Measurements from ENCODE around the gene TRDMT1.

The TRDMT1 gene

DNA sequence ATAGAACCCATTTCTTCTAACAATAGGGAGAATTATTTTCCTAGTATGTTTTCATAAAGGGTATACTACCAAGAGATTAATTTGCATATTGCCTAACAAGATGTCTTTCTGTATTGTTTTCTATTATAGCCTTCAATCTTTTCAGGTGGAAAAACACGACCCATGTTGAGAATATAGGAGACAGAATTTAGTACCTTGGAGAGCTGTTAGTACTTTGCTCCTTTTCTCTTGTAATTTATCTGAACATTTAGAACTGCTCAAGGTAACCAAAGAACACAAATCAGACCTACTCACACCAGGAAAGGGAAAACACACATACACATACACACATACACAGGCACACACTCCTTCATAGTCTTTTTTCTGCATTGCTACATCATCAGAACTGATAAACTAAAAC lies 7.8 kb upstream of the TRDMT1 start:
- no peak for DNase-seq

DNA sequence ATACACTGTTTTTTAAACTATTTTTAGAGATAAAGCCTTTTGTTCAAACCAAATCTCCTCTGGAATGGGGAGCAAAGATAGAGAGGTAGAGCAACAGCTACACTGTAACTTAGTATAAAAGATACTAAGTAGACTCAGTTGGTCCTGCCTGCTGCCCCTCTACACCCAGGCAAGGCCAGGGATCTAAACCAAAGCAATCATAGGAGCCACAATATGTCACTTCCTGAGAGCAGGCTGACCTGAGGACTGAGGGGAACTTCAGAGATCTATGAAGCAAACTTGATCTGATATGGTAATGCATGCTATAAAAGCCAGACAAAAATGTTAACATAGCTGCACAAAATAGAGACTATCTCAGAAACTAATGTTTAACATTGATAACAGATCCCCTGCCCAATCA lies 7.0 kb upstream of the TRDMT1 start:
- no peak for DNase-seq

DNA sequence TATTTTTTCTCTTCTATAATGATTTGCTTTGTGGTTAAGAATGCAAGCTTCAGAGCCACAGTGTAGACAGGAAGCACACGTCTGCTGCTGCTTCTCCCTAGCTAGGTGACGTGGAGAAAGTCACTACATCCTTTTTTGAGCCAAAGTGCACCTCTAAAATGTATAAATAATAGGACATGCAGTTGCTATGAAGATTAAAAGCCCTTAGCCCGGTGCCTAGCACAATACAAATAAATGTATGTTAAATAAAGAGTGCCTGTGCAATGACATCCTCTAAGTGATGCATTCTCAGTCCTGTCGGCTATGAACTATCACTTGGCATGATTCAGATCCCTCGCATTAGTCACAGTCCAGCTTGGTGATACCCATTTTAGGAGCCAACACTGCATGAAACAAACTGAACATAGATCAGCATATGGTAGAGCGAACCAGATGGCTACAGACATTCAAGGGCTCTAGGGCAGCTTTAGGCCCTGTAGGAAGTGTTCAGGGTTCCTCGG lies 4.8 kb upstream of the TRDMT1 start:
- no peak for DNase-seq

DNA sequence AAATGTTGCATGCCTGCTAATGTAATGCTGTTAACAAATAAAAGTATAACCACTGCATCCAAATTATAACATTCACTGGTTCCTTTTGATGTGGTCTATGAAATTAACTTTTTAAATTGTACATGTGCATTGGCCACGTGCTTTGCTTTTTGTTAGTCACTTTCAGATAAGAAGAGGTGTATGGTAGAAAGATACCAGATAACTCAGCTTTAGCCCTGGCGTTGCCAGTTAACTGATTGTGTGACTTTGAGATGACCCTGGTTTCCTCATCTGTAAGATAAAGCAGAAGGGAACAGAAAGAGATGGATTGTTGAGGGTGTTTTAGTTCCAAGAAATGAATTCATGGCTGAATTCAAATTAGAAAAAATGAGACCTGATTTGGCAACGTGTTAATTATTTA lies 1.9 kb upstream of the TRDMT1 start:
- DNase-seq, result no peak

DNA sequence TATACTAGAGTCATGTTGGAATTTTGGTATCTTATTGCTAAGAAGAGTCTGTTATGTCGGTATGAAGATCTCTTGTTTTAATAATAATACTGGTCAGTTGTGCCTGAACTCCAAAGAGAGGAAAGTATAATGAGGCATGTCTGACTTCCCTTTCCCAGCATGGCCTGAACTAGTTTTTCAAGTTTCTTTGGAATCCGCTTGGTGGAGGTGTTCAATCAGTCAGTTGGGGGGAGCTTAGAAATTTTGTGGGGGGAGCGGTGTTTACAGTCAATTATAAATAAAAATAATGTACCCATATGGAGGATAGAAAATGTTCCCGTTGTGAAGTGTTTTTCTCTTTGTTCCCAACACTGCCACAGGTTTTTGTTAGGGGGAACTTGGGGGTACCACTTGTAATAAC lies 1.5 kb upstream of the TRDMT1 start:
- DNase-seq, result no peak

DNA sequence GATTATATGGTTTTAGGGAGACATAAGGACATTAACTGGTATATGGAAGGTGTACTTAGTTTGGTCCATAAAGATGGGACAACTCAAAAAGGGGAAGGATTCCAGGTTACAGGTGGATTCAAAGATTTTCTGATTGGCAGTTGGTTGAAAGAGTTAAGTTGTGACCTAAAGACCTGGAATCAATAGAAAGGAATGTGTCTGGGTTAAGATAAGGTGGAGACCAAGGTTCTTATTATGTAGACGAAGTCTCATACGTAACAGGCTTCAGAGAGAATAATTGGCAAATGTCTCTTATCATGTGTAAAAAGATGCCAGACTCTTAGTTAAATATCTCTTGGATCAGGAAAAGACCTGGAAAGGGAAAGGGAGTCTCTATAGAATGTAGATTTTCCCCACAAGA lies 1.0 kb upstream of the TRDMT1 start:
- no peak for DNase-seq

DNA sequence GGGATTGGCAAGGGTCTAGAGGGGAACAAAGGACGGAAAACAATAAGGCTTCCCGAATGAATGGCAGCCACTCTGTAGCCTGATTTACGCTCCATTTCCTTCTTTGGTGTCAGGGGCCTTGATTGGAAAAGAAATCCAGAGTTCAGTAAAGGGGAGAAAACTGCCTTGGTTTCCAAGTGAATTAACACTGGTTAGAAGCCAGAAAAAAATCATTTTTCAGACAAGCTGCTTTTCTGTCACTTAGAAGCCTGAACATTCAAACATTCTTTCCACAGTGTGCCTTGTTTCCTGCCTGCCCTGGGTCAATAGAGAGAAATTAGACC lies 283 bp upstream of the TRDMT1 start:
- DNase-seq, result no peak

DNA sequence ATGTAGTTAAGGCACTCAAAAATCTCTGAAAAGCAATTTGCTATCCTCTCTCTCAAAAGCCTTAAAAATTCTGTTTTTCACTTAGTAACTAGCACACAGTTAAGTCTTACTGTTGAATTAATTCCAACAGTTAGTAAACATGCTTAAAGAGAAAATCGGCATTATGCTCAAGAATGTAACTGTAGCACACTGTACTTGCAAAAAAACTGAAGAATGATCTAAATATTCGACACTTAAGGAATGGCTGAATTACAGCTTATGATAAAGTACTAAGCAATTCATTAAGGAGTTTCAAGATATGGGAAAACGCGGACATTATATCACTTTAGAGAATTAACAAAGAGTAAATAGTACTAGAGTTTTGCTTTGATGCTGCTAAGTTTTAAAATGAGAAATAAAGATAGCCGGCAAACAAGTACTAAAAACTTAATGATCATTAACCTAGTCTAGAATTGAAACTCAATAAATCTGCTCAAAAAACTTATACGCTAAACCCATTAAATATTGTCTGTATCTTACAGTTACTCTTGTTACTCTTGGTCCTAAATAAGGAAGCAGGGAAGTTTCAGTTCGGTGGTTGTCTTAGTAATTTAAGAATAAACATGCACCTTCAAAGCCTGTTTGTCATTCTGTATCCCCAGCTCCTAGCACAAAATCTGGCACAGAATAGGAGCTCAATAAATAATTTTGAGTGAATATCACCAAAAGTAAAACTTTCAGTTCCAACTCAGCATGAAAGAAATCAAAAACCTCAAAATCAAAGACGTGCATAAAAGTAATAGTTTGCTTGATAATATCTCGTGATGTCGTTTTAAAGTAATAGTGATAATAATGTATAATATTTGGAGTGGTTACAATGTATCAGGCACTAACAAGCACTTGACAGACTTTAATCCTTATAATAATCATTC lies 1.2 kb downstream of the TRDMT1 start:
- peak; percentile 28 for DNase-seq

DNA sequence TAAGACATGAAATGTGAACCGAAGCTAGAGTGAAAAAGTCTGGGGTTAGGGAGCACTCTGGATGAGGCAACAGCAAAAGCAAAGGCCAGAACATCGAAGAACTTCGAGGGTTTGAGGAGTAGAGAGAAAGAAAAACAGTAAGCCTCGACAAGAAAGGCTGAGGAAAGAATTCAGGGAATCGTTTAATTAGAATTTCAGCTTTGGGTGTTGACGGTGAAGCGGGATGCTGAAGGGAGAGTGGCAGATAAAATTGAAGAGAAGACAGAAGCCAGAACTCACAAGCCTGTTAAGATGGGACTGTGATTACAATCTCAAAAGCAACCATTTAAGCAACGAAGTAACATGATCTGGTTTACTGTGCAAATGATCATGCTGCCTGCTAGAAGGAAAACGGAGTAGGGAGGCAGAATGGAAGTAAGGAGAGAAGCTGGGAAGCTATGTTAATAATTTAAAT lies 2.1 kb downstream of the TRDMT1 start:
- no peak for DNase-seq

DNA sequence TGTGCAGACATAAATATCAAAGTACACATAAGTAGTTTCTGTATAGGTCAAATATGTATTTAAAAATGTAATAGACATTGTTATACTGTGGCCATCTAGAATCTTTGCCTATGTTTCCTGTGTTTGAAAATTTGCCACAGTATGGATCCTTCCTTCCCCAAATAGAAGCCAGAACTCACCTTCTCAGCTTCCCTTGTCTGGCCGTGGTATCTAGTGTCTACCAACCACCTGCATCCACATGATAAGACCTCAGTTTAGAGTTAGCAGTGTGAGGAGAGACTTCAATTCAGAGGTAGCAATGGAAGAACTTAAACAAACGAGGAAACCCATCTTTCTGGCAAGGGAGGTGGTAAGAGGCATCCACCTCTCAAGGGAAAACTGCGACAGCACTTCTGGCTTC lies 4.9 kb downstream of the TRDMT1 start:
- no peak for DNase-seq

DNA sequence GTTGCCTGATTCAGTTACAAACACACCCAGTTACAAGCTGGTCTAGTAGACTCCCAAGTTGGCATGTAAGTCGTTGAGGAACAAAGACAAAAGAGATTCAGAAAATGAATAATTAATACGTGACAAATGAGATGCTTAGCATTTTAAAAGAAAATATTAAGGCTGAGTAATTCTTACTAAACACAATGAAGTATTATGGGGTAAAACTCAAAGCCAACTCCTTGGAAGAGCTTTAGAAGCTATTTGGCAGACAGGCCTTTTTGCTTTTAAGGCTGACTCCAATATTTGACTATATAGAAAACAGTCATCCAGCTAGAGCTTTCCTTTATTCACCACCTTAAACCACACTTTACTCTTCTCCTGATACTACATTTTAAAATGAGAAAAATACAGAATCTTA lies 5.4 kb downstream of the TRDMT1 start:
- no peak for DNase-seq

DNA sequence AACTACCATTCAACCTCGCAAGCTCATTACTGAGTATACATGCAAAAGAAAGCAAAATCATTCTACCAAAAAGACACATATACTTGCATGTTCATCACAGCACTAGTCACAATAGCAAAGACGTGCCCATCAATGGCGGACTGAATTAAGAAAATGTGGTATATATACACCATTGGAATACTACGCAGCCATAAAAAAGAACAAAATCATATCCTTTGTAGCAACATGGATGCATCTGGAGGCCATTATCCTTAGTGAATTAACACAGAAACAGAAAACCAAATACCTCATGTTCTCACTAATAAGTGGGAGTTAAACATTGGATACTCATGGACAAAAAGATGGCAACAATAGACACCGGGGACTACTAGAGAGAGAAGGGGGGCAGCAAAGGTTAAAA lies 6.4 kb downstream of the TRDMT1 start:
- no peak for DNase-seq

DNA sequence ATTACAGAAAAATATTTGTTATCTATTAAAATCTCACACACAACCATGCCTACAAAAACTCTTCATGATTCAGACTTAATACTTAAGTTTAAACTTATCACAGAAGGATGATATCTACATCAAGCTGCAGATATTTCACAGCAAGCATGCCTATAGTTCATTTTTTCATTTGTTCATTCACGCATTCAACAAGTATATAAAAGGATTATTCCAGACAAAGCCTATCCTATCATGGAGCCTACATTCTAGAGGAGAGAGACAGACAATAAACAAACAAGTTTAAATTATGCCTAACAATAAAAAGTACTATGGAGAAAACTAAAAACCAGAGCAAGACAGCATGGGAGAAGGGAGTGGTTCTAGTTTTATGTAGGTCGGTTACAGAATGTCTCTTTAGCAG lies 10.9 kb downstream of the TRDMT1 start:
- no peak for DNase-seq

DNA sequence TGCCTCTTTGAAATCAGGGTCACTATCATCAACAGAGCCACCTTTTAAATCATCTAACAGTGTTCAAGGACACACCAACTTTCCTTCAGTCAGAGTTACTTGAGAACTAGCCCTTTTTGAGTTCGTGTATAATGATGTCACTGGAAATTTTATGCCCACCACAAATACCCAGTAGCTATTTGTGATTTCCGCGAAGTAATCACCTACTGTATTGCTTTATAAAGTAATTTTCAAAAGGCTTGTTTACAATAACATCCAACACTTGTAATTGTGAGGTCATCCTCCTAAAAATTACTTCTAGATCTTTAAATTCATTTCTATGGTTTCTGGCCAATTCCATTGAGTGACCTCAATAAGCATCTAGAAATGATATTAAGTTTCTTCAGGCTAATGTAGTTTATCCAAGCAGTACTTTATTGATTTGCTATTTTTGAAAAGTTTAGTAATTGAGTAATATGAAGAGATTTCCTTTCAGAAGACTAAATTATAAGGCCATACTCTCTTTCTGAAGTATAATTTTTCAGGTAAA lies 12.8 kb downstream of the TRDMT1 start:
- DNase-seq, result no peak

DNA sequence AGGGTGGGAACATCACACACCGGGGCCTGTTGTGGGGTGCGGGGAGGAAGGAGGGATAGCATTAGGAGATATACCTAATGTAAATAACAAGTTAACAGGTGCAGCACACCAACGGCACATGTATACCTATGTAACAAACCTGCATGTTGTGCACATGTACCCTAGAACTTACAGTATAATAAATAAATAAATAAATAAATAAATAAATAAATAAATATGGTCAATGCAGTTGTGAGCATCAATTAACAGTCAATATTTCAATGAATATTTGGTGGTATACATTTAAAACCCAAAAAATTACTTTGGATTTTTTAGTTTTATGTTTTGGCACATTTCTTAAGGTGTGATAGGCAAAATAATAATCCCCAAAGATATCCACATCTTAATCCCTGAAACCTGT lies 15.6 kb downstream of the TRDMT1 start:
- no peak for DNase-seq

DNA sequence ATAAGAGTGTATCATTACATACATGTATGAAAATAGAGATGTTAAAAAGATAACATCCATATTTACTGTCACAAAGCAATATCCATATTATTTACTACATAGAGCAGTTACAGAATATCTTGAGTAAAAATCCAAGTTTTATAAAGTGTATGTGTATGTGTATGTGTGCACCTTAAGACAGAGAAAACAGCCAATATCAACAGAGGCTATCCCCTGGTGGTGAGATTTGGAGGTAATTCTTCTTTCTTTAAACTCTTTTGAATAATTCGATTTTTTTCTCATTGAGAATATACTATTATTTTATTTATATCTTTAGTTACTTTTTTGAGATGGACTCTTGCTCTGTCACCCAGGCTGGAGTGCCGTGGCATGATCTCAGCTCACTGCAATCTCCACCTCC lies 18.4 kb downstream of the TRDMT1 start:
- DNase-seq, result no peak

DNA sequence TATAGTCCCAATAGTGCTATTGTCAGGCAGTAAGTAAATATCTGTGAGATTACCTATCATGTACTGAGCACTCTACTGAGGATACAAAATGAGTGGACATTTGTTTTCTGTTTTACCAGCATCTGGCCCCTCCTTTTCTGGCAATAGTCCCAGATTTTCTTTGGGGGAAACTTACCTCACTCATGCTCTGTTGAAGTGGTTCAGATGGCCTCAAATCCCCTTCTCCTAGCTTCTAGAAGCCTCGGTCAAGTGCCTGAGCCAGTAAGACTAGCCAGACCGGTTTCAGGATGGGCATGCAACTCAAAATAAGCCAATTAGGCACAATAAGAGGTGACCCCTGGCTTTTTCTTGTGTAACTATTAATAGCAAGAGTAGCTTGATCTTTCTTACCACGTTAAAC lies 19.7 kb downstream of the TRDMT1 start:
- peak; percentile 97 for DNase-seq

DNA sequence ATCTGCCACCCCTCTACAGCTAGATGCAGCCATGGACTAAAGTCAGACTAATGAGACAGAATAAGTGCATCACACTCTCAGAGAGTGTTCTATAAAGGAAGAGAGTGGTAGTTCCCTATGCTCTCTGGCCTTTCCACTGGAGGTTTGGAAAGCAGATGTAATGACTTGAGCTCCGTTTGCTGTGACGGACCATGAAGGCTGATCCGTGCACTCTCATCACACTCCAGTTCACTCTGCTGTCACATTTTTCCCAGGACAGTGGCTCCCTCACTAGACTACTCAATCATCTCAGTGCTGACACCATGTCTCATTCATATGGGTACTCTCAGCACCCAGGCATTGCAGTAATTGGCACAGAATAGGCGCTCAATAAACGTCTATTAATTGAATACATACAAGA lies 20.4 kb downstream of the TRDMT1 start:
- peak; percentile 37 for DNase-seq

DNA sequence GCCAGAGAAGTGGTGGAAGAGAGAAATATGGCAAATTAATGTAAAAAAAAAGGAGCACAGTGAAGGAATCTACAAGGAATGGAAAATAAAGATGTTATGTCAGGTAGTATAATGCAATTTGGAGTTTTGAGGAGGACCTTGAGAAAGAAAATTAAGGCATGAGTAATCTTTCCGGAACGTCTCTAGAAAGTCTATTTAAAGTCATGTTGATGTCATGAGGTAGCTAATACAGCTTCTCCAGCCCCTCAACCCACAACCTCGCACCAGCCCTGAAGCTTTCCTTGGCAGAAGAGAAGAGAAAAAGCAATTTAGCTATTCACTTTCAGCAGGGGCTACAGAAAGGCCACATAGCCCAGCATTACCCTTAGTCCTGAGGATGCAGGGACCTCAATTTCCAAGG lies 22.5 kb downstream of the TRDMT1 start:
- no peak for DNase-seq

DNA sequence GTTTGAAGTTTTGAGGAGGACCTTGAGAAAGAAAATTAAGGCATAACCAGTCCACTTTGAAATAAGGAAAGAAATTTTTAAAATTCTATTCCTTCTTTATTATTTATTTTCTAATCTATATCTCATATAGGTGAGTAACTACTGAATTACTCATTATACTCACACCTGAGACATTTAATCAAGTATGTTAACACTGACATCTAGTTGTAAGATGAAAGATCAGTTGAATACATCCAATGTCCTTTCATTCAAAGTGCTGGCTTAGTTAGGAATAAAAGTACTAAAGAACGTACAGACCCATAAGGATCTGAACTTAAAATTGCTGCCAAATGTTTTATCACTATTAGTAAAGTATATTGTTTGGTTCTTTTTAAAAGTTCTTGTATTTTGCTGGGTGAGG lies 23.5 kb downstream of the TRDMT1 start:
- no peak for DNase-seq

DNA sequence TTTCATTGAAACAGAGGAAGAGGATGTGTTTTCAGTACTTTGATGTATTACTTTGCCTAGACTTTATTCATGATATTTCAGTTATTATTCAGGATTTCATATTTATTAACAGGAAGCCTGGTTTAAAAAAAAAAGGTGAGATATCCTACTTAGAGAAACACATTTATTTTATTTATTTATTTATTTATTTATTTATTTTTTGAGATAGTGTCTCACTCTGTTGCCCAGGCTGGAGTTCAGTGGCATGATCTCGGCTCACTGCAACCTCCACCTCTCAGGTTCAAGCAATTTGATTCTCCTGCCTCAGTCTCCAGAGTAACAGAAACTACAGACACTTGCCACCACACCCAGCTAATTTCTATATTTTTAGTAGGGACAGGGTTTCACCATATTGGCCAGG lies 24.5 kb downstream of the TRDMT1 start:
- no peak for DNase-seq

DNA sequence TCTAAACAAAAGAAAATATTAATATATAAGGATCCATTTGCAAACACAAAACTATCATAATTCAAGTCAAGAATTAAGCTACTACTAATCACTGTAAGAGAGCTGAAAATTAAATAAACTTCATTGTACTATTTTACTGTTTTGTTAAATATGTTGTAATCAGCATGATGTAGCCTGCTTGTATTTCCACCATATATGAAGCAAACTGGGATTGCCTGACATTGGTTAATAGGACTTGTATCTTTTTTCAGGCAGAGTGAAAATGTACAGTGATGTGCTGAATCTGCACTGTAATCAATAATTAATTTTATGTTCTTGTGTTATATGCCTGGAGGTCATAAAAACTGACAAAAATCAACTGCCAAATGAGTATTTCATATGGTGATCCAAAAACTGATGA lies 25.4 kb downstream of the TRDMT1 start:
- DNase-seq, result no peak

DNA sequence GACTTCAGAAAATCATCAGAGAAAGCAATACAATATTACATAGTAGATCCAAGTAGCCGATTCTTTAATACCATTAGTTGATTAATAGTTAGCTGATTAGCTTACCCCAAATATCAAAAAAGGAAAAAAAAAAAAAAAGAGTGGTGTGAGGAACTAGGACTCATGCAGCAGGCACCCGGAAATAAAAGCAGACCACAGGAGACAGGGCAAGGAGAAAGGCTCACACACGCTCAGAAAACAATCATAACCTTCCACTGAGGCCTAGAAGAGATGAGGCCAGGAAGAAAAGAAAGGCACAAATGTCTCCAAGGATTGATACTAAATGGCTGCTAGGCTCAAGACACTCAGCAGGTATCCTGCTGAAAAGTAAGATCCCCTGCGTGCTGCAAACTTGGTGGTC lies 25.9 kb downstream of the TRDMT1 start:
- DNase-seq, result no peak

DNA sequence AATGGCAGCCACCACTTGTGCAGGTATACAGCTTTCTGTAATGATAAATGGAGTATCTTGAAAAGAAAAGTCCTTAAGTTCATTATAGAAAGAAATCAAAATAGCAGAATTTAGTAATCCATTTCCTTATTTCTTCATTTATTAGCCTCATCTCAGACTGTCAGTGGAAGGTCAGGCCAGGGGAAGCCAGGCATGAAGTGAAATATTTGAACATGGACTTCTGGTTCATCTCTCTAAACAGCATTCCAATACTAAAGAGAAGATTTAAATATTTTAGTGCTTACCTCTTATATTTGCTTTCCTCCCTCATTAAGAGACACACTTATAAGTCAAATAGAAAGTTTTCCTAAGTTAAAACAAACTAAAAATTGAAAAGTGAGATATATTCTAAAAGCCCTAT lies 26.8 kb downstream of the TRDMT1 start:
- DNase-seq, result no peak

DNA sequence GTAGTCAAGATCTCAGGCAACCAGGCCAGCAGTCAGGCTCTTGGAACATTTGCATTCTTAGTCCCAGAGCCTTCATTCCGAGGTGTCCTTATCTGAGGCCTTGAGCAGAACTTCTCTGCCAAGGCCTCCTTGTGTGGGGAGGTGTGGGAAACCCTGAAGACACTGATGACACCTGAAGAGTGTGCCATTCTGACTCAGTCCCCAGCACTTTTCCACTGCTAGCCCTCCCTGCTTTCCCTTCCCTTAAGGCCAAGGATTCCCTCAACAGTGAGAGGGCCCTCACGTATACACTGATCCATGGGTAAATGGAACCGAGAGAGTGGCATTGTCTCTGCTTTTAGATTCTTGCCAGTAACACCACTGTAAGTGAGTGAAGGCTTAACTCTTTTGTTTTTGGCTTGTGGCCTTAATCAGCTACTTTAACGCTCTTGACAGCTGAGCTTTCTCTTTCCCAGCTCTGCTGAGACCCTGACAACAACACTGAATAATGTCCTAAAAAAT lies 30.3 kb downstream of the TRDMT1 start:
- no peak for DNase-seq
